HepG2 (cell line): ENCODE measurements around the gene DNAJA3. TPM values are rescaled to one million over a fixed set of nuclear protein-coding genes. Genes with fewer than 3 reads are reported as not detected.

Experiments
- ATAC-seq: fragments of 200-7000 bp; cut with Tn5 transposase; 3 replicates; pipeline ENCODE4 v1.9.1; 2020; ENCODE audit warnings: mild to moderate bottlenecking, moderate library complexity
- BruUV-seq: library from RNA; stranded (reverse); fragments of 400-500 nt; replicated peaks from 2 replicates; lab custom pipeline; 2021; lab: Mats Ljungman, UMichigan
- CTCF ChIA-PET: fragments of 300-600 bp; formaldehyde crosslinking; extraction: SDS; loops from one replicate; lab custom pipeline; 2021; ENCODE audit warnings: low total read pairs, inconsistent platforms, low intra/inter-chr PET ratio; lab: Yijun Ruan, JAX
- POLR2A ChIA-PET: fragments of 350-600 bp; sonication (Branson Sonifier 250); formaldehyde crosslinking; loops from one replicate; lab custom pipeline; 2020; ENCODE audit warnings: antibody characterized with exemption, inconsistent platforms; lab: Yijun Ruan, JAX
- DNase-seq: peaks from one replicate; pipeline ENCODE4 v3.0.0-alpha.2; 2015; ENCODE audit warnings: low spot score
- FAIRE-seq: peaks from 3 replicates; lab custom pipeline; 2011; peaks lifted over from hg19 to GRCh38; lab: Jason Lieb, UNC
- H2AFZ ChIP-seq: one replicate; pipeline ENCODE4 v1.6.1; 2011; ENCODE audit warnings: low read length, inconsistent platforms
- H3K27ac ChIP-seq: fragments of 300-600 bp; 3 replicates; pipeline ENCODE4 v1.8.0; 2011; ENCODE audit warnings: mixed run types, mild to moderate bottlenecking, mixed read lengths, low read length, inconsistent platforms; ENCODE audit not compliant: insufficient read depth; ENCODE audit errors: extremely low read length
- H3K27me3 ChIP-seq, 2 experiments: fragments of 200-600 bp in 1 of 2; 2 replicates in 1 of 2; 3 replicates in 1 of 2; pipeline versions ENCODE4 v1.6.0 to v1.8.0; 2011; ENCODE audit warnings: low read length in 2 of 2, mild to moderate bottlenecking in 2 of 2, moderate library complexity in 2 of 2, inconsistent platforms in 1 of 2; ENCODE audit not compliant: insufficient read depth in 2 of 2, control insufficient read depth in 1 of 2
- H3K36me3 ChIP-seq, 2 experiments: fragments of 200-600 bp in 1 of 2; replicated peaks in 1 of 2; 2 replicates in 1 of 2; 3 replicates in 1 of 2; pipeline versions ENCODE4 v1.5.1 to v1.8.0; 2011; ENCODE audit warnings: low read length in 2 of 2, inconsistent platforms in 1 of 2; ENCODE audit not compliant: insufficient read depth in 2 of 2, control insufficient read depth in 1 of 2
- H3K4me1 ChIP-seq: 2 replicates; pipeline ENCODE4 v1.5.1; 2012; ENCODE audit warnings: low read length, inconsistent platforms; ENCODE audit not compliant: insufficient read depth
- H3K4me2 ChIP-seq: 2 replicates; pipeline ENCODE4 v1.6.0; 2011; ENCODE audit warnings: low read depth, low read length, inconsistent platforms
- H3K4me3 ChIP-seq, 3 experiments: fragments of 200-600 bp in 1 of 3; sonication (generic), shearing (Covaris generic) in 1 of 3; replicated peaks in 1 of 3; 2 replicates each; pipeline ENCODE4 v1.5.1; 2011 to 2016; ENCODE audit warnings: low read length in 3 of 3, inconsistent platforms in 2 of 3, low read depth in 2 of 3, mild to moderate bottlenecking in 2 of 3, control low read depth in 1 of 3, mixed read lengths in 1 of 3; ENCODE audit not compliant: insufficient read depth in 1 of 3
- H3K79me2 ChIP-seq: one replicate; pipeline ENCODE4 v1.6.1; 2011; ENCODE audit warnings: low read length, inconsistent platforms; ENCODE audit not compliant: insufficient read depth
- H3K9ac ChIP-seq: 2 replicates; pipeline ENCODE4 v1.6.0; 2011; ENCODE audit warnings: mild to moderate bottlenecking, low read depth, low read length, inconsistent platforms; ENCODE audit not compliant: insufficient read depth
- H3K9me3 ChIP-seq: 2 replicates; pipeline ENCODE4 v1.5.1; 2012; ENCODE audit warnings: mild to moderate bottlenecking, low read length
- H4K20me1 ChIP-seq: 2 replicates; pipeline ENCODE4 v1.6.0; 2011; ENCODE audit warnings: inconsistent platforms, mild to moderate bottlenecking, low read length, moderate library complexity; ENCODE audit not compliant: insufficient read depth
- ARNTL ChIP-seq: sonication (generic); formaldehyde crosslinking; IDR thresholded peaks from 2 replicates; pipeline ENCODE4 v1.4.0; 2020; ENCODE audit warnings: mild to moderate bottlenecking, missing genetic modification reagents
- ATF5 ChIP-seq: sonication (generic); formaldehyde crosslinking; IDR thresholded peaks from 2 replicates; pipeline ENCODE4 v1.4.0; 2020; ENCODE audit warnings: mild to moderate bottlenecking, low read depth, missing genetic modification reagents
- BORCS8-MEF2B ChIP-seq: sonication (generic); formaldehyde crosslinking; IDR thresholded peaks from 2 replicates; pipeline ENCODE4 v1.8.0; 2022; ENCODE audit warnings: mild to moderate bottlenecking, missing genetic modification reagents
- GRHL1 ChIP-seq: sonication (generic); formaldehyde crosslinking; conservative IDR thresholded peaks from 2 replicates; pipeline ENCODE4 v1.8.0; 2022; ENCODE audit warnings: missing genetic modification reagents
- KDM4B ChIP-seq: sonication (generic); formaldehyde crosslinking; IDR thresholded peaks from 2 replicates; pipeline ENCODE4 v1.4.0; 2020; ENCODE audit warnings: missing genetic modification reagents
- KDM5A ChIP-seq: fragments of 200-600 bp; sonication (generic); IDR thresholded peaks from 2 replicates; pipeline ENCODE4 v1.7.0; 2018; ENCODE audit warnings: antibody characterized with exemption, mild to moderate bottlenecking, low read length, borderline replicate concordance
- MED1 ChIP-seq: sonication (generic); formaldehyde crosslinking; IDR thresholded peaks from 2 replicates; pipeline ENCODE4 v1.4.0; 2020; ENCODE audit warnings: missing genetic modification reagents
- NBN ChIP-seq: fragments of 450-650 bp; conservative IDR thresholded peaks from 2 replicates; pipeline ENCODE4 v1.6.1; 2017
- NFIB ChIP-seq: sonication (generic); formaldehyde crosslinking; IDR thresholded peaks from 2 replicates; pipeline ENCODE4 v1.9.0; 2021; ENCODE audit warnings: missing genetic modification reagents, mild to moderate bottlenecking, borderline replicate concordance
- TEAD2 ChIP-seq: sonication (generic); formaldehyde crosslinking; IDR thresholded peaks from 2 replicates; pipeline ENCODE4 v1.9.0; 2021; ENCODE audit warnings: missing genetic modification reagents
- ZBTB1 ChIP-seq: sonication (generic); formaldehyde crosslinking; IDR thresholded peaks from 2 replicates; pipeline ENCODE4 v1.4.0; 2020; ENCODE audit warnings: missing genetic modification reagents, borderline replicate concordance
- ZFP36L1 ChIP-seq: sonication (generic); formaldehyde crosslinking; IDR thresholded peaks from 2 replicates; pipeline ENCODE4 v1.8.0; 2022; ENCODE audit warnings: mild to moderate bottlenecking, missing genetic modification reagents, moderate library complexity
- ZNF432 ChIP-seq: sonication (generic); formaldehyde crosslinking; IDR thresholded peaks from 2 replicates; pipeline ENCODE4 v1.5.0; 2020; ENCODE audit warnings: missing genetic modification reagents, mild to moderate bottlenecking, borderline replicate concordance
- ZNF496 ChIP-seq: sonication (generic); formaldehyde crosslinking; IDR thresholded peaks from 2 replicates; pipeline ENCODE4 v1.8.1; 2023; ENCODE audit warnings: mild to moderate bottlenecking, moderate library complexity, missing genetic modification reagents; ENCODE audit not compliant: insufficient replicate concordance
- ZNF547 ChIP-seq: sonication (generic); formaldehyde crosslinking; IDR thresholded peaks from 2 replicates; pipeline ENCODE4 v1.5.1; 2020; ENCODE audit warnings: mild to moderate bottlenecking, missing genetic modification reagents
- ZNF605 ChIP-seq: sonication (generic); formaldehyde crosslinking; IDR thresholded peaks from 2 replicates; pipeline ENCODE4 v1.8.0; 2022; ENCODE audit warnings: mild to moderate bottlenecking, missing genetic modification reagents
- ZNF609 ChIP-seq: sonication (generic); formaldehyde crosslinking; IDR thresholded peaks from 2 replicates; pipeline ENCODE4 v1.4.0; 2020; ENCODE audit warnings: mild to moderate bottlenecking, missing genetic modification reagents, borderline replicate concordance
- WGBS: methylation state at CpG from one replicate; pipeline ENCODE4 v1.1.6; 2017; ENCODE audit warnings: low lambda C conversion rate; 5-methylcytosine and 5-hydroxymethylcytosine counted together
- in situ Hi-C: cut with HindIII; loops from 2 replicates; pipeline ENCODE4 v1.10.0; 2017; ENCODE audit warnings: low pct_unique_long_range_greater_than_20kb; ENCODE audit not compliant: extremely low pct_ligation_motif_present
- intact Hi-C: fragments of 100-400 bp; cut with micrococcal nuclease; formaldehyde crosslinking; loops from one replicate; pipeline ENCODE4 v1.10.0; 2022; ENCODE audit not compliant: unreplicated experiment
- polyA plus RNA-seq, 8 experiments: library from polyadenylated mRNA; depleted of rRNA in 3 of 8; stranded (reverse) in 7 of 8; unstranded in 1 of 8; fragments of >200 nt; fragmentation: Illumina TruSeq in 4 of 8; extraction: Trizol in 4 of 8; gene quantifications; 2 replicates each; pipeline versions ENCODE4 v1.2.1 to v1.2.3, GENCODE V29; 2011 to 2016; ENCODE audit warnings: low read depth in 4 of 8, missing spikeins in 1 of 8, mixed read lengths in 1 of 8; ENCODE audit not compliant: insufficient read depth in 1 of 8
- total RNA-seq, 5 experiments: library from RNA; depleted of rRNA; stranded (reverse); fragments of >200 nt; fragmentation: Illumina TruSeq; extraction: Trizol; gene quantifications; 2 replicates each; pipeline ENCODE4 v1.2.3, GENCODE V29; 2016; ENCODE audit warnings: low read depth in 1 of 5

The DNAJA3 gene
- total and polyA plus RNA-seq, 2 of the 13 experiments (the other 11 are each of a cell fraction or from before 2014, with no cell fraction given), result 77.0 to 83.3 TPM

- H3K9me3 ChIP-seq, result no peaks in the 10 kb centered on the region
- H2AFZ ChIP-seq, result no peak overlapping the region
- peaks cover 77% of the 10 kb centered on the region for H3K4me1 ChIP-seq
- CTCF ChIA-PET, result interaction anchor here (2.1 kb wide), 1 partner anchor 18 kb away, joined by 10 read pairs; no protein-coding TSS in a partner anchor
- H3K79me2 ChIP-seq, result peaks cover 56% of the 10 kb centered on the region
- DNase-seq (no peak), FAIRE-seq (no peak), ATAC-seq (no peak)
- 89% methylated on average over 10 of the region's 27 CpGs for WGBS
- TF ChIP-seq ARNTL, result no peak
- TF ChIP-seq ZBTB1 (CRISPR knock-in tag), result no peak
- no peak for TF ChIP-seq ZNF605
- no peak for TF ChIP-seq TEAD2 (CRISPR knock-in tag)
- no peak for TF ChIP-seq NBN
- no peak for TF ChIP-seq KDM4B (CRISPR knock-in tag)
- no peak for TF ChIP-seq NFIB (CRISPR knock-in tag)
- no peak for TF ChIP-seq BORCS8-MEF2B (CRISPR knock-in tag)
- TF ChIP-seq MED1, result no peak
- no peak for TF ChIP-seq ZNF496 (CRISPR knock-in tag)
- no peak for TF ChIP-seq ZFP36L1 (CRISPR knock-in tag)
- no peak for TF ChIP-seq ZNF432 (CRISPR knock-in tag)
- no peak for TF ChIP-seq GRHL1 (CRISPR knock-in tag)
- TF ChIP-seq ZNF547 (CRISPR knock-in tag), result no peak
- TF ChIP-seq ZNF609, result no peak
- no peak for TF ChIP-seq KDM5A
- no peak for TF ChIP-seq ATF5 (CRISPR knock-in tag)
- intact Hi-C loops (loop anchor here (1.0 kb wide), 1 partner anchor 18 kb away; no protein-coding TSS in a partner anchor), in situ Hi-C loops (no loop called here)
- POLR2A ChIA-PET, result interaction anchor here (1.1 to 1.4 kb wide), 2 partner anchors 13 to 14 kb away, joined by 3 read pairs; no protein-coding TSS in a partner anchor
- peaks cover 52% of the 10 kb centered on the region for H4K20me1 ChIP-seq
- no TSS peak for BruUV-seq
- H3K27me3 ChIP-seq, result no peaks in the 10 kb centered on the region
- no peak overlapping the region for H3K9ac ChIP-seq
- no peak overlapping the region for H3K27ac ChIP-seq
- no peak overlapping the region for H3K4me3 ChIP-seq
- peaks cover 2 to 9% of the 10 kb centered on the region in 2 experiments; a peak in 4 of 5 replicates for H3K36me3 ChIP-seq
- no peak overlapping the region for H3K4me2 ChIP-seq
Measured at GRCh38 chr16:4376893-4377572, 48.6 kb upstream of the DNAJA3 start.
